HCT116 (cell line): Measurements from ENCODE around the gene CLDN5.

Source experiments
- JUND ChIP-seq: IDR thresholded peaks from 2 replicates; pipeline ENCODE4 v1.6.1; 2012
- MAX ChIP-seq: IDR thresholded peaks from 2 replicates; pipeline ENCODE4 v1.6.1; 2012
- POLR2A ChIP-seq: IDR thresholded peaks from 2 replicates; pipeline ENCODE4 v1.7.0; 2011; ENCODE audit warnings: borderline replicate concordance; ENCODE audit not compliant: insufficient read depth, insufficient read length; ENCODE audit errors: extremely low read depth
- POLR2AphosphoS5 ChIP-seq: IDR thresholded peaks from 2 replicates; pipeline ENCODE4 v1.6.1; 2011; ENCODE audit warnings: mild to moderate bottlenecking, low read depth, low read length, moderate library complexity

DNA sequence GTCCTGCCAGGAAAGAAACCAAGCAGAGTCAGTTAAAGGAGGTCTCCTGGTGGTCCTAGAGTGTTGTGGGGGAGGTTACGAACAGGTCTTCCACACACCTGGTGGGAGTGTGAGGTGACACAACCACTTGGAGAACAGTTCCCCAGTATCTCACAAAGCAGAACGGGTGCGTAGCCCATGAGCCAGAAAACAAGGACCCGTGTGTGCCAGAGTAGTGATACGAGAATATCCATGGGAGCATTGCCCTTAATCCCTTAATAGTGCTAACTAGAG lies 21.7 kb upstream of the CLDN5 start:
- no peak for TF ChIP-seq MAX
- no peak for TF ChIP-seq POLR2A
- TF ChIP-seq POLR2AphosphoS5 = no peak
- no peak for TF ChIP-seq JUND
